SU-DHL-6 (cell line): ENCODE measurements around the gene TTC39B.

Source experiments
- CTCF ChIP-seq: fragments of 200-600 bp; sonication (generic); IDR thresholded peaks from one replicate; pipeline ENCODE4 v1.5.1; 2017; ENCODE audit warnings: antibody characterized with exemption, mild to moderate bottlenecking, low read length, moderate library complexity; ENCODE audit not compliant: insufficient read depth, poor library complexity, severe bottlenecking
- EZH2phosphoT487 ChIP-seq: fragments of 200-600 bp; sonication (generic), shearing (Covaris generic); conservative IDR thresholded peaks from 2 replicates; pipeline ENCODE4 v1.6.1; 2018; ENCODE audit warnings: mild to moderate bottlenecking, antibody characterized with exemption, low read length, moderate library complexity, mixed read lengths

DNA sequence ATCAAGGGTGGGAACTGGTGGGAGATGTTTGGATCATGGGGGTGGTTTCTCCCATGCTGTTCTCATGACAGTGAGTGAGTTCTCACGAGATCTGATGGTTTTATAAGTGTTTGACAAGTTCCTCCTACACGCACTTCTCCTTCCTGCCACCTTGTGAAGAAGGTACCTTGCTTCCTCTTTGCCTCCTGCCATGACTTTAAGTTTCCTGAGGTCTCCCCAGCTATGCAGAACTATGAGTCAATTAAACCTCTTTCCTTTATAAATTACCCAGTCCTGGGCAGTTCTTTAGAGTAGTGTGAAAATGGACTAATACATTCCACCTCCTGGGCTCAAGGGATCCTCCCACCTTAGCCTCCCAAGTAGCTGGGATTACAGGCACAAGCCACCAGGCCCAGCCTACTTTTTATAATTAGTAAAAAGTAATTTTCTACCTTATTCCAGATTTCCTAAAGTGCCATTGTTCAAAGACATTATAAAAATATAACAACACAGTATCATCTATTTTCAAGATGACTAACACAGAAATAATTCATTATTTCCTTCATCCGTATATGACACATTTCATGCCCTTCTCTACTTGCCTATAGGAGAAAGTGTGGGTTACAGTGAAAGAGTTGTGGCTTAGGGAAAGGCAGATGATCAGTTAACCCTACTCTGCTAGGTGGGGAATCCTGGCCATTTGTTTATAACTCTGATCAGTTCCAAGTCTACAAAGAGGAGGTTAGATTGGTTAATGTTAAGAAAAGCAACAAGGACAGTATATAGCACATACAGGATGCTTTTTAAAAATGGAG lies 99.9 kb downstream of the TTC39B start:
- TF ChIP-seq CTCF (no peak), EZH2phosphoT487 (no peak)
